Activated B cell treated with CpG ODN at 0.5 μM for 24 hours (primary cell): Measurements from ENCODE around the gene LRFN5. TPM values are rescaled to one million over a fixed set of nuclear protein-coding genes. Genes with fewer than 3 reads are reported as not detected.
A peak's percentile ranks its signal among the peaks of the same experiment; 100 is the strongest.

Source experiments
- ATAC-seq: fragments of 200-7000 bp; cut with Tn5 transposase; one replicate; pipeline ENCODE4 v1.10.0; 2021; ENCODE audit warnings: low read depth, mild to moderate bottlenecking, moderate library complexity
- CTCF ChIA-PET: fragments of 350-600 bp; sonication (Branson Sonifier 250); formaldehyde crosslinking; loops from one replicate; lab custom pipeline; 2021; ENCODE audit warnings: antibody characterized with exemption; lab: Charles Lee
- POLR2A ChIA-PET: fragments of 350-600 bp; sonication (Branson Sonifier 250); formaldehyde crosslinking; loops from one replicate; lab custom pipeline; 2021; ENCODE audit warnings: antibody characterized with exemption; lab: Charles Lee
- DNase-seq: peaks from one replicate; pipeline ENCODE4 v3.0.0; 2022
- H3K27ac Mint-ChIP-seq: one replicate; pipeline ENCODE4 v1.8.0; 2020; ENCODE audit warnings: mixed read lengths
- H3K27me3 Mint-ChIP-seq: one replicate; pipeline ENCODE4 v1.8.0; 2021; ENCODE audit warnings: mixed read lengths
- H3K36me3 Mint-ChIP-seq: one replicate; pipeline ENCODE4 v1.8.0; 2021; ENCODE audit warnings: low read depth, mixed read lengths
- H3K4me1 Mint-ChIP-seq: one replicate; pipeline ENCODE4 v1.8.0; 2021; ENCODE audit warnings: mixed read lengths
- H3K4me3 Mint-ChIP-seq: one replicate; pipeline ENCODE4 v1.8.0; 2020; ENCODE audit warnings: mild to moderate bottlenecking, mixed read lengths
- H3K9me3 Mint-ChIP-seq: one replicate; pipeline ENCODE4 v1.8.0; 2020; ENCODE audit warnings: mixed read lengths
- intact Hi-C: fragments of 100-400 bp; cut with micrococcal nuclease; formaldehyde crosslinking; loops from one replicate; pipeline ENCODE4 v1.15.1; 2024
- total RNA-seq: library from RNA; stranded (reverse); gene quantifications from 2 replicates; pipeline ENCODE4 v1.2.3, GENCODE V29; 2022
- TF ChIP-seq, protein P1 (sequence below): fragments of 200-600 bp; IDR thresholded peaks from one replicate; pipeline ENCODE4 v1.8.0; 2022; ENCODE audit warnings: antibody characterized with exemption, mild to moderate bottlenecking

Gene LRFN5
- total RNA-seq, 1 donor from 2014 or later, result 0.11 TPM

DNA sequence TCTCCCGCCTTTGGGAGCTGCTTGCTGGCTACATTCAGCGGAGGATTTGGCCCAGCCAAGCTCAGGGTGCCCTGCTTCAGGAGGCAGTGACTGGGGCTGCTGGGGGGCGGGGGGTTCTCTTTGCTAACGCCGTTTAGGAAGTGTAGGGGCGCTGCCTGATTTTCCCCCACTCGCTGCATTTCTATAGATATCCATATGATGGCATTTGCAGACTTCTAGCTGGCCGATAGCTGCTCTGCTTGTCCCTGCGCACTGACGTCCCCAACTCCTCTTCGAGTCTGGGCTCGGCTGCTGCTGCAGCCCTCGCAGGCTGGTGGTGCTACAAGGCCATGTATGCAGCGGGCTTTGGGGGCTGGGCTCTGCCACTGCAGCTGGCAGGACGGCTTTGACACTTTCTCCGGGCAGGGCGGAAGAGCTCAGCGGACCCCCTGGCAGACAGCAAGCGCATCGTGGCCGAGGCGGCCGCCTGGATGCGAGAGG, 3.1 kb downstream of the LRFN5 start:
- intact Hi-C loops, result loop anchor here (10.0 kb wide), 1 partner anchor 615 kb away; no protein-coding TSS in a partner anchor
- H3K27ac Mint-ChIP-seq, result no peak overlapping the region
- TF ChIP-seq, protein P1, sequence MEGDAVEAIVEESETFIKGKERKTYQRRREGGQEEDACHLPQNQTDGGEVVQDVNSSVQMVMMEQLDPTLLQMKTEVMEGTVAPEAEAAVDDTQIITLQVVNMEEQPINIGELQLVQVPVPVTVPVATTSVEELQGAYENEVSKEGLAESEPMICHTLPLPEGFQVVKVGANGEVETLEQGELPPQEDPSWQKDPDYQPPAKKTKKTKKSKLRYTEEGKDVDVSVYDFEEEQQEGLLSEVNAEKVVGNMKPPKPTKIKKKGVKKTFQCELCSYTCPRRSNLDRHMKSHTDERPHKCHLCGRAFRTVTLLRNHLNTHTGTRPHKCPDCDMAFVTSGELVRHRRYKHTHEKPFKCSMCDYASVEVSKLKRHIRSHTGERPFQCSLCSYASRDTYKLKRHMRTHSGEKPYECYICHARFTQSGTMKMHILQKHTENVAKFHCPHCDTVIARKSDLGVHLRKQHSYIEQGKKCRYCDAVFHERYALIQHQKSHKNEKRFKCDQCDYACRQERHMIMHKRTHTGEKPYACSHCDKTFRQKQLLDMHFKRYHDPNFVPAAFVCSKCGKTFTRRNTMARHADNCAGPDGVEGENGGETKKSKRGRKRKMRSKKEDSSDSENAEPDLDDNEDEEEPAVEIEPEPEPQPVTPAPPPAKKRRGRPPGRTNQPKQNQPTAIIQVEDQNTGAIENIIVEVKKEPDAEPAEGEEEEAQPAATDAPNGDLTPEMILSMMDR, result no peak
- H3K36me3 Mint-ChIP-seq, result no peaks in the 10 kb centered on the region
- DNase-seq (no peak), ATAC-seq (peak; percentile 49)
- H3K27me3 Mint-ChIP-seq, result peaks cover 50% of the 10 kb centered on the region
- ChIA-PET POLR2A (no interaction called here), CTCF (interaction anchor here (2.1 kb wide), 1 partner anchor 9 kb away, joined by 8 read pairs; no protein-coding TSS in a partner anchor)
- peaks cover 38% of the 10 kb centered on the region for H3K4me1 Mint-ChIP-seq
- peak overlapping the region; percentile 19 for H3K4me3 Mint-ChIP-seq
- H3K9me3 Mint-ChIP-seq, result no peaks in the 10 kb centered on the region

DNA sequence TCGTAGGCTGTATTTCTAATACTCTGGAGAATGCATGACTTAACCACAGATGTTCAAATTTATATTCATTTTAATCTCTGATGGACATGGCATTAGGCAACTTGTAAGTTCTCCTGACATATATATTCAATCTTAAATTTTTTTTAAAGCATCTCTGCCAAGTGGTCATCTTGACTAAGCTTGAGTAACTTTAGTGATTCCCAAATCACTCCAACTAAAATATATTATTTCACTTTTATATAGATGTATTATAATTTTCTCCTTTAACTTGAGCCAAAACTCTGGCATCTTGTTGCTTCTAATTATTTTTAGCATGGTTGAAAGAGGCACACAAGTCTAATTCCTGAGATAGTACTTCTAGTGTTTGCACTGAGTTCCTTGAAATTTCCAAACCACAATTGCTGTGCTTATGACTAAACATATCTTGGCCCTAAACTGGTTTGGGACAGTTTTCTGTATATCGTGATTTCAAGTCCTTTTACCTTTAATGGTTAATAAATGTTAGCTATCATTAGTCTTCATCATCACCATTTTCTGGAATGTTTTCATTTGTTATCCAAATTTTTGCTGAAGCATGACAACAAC, 8.4 kb downstream of the LRFN5 start:
- POLR2A ChIA-PET, result no interaction called here
- Mint-ChIP-seq H3K36me3 (no peaks in the 10 kb centered on the region), H3K27me3 (peaks cover 8% of the 10 kb centered on the region), H3K4me3 (no peak overlapping the region), H3K4me1 (no peaks in the 10 kb centered on the region), H3K27ac (no peak overlapping the region), H3K9me3 (no peaks in the 10 kb centered on the region)
- intact Hi-C loops, result no loop called here
- DNase-seq (no peak), ATAC-seq (no peak)
- TF ChIP-seq, protein P1, result no peak
- CTCF ChIA-PET, result no interaction called here

DNA sequence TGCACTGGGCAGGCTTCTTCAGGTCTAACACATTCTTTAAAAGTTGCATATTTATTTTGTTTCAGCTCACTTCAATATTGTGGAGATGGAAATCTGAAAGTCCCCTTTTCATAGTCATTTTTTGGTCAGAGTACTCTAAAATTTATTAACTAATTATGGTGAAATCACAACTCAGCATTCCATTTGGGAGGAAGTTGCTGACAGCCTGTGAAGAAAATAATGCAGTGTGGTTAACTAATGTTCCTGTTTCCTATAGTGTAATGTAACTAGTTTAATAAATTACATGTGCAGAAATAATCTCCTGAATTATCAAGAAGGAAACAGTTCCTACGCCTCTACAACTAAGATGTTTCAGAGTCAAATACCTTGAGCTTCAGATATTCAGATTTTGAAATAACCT, 17.1 kb downstream of the LRFN5 start:
- no peak for ATAC-seq
- intact Hi-C loops, result no loop called here
- CTCF ChIA-PET, result no interaction called here
- Mint-ChIP-seq H3K9me3 (no peaks in the 10 kb centered on the region), H3K4me1 (no peaks in the 10 kb centered on the region), H3K27ac (no peak overlapping the region), H3K36me3 (no peaks in the 10 kb centered on the region), H3K4me3 (no peak overlapping the region), H3K27me3 (no peaks in the 10 kb centered on the region)
- POLR2A ChIA-PET, result no interaction called here
- DNase-seq, result no peak
- TF ChIP-seq, protein P1, result no peak

DNA sequence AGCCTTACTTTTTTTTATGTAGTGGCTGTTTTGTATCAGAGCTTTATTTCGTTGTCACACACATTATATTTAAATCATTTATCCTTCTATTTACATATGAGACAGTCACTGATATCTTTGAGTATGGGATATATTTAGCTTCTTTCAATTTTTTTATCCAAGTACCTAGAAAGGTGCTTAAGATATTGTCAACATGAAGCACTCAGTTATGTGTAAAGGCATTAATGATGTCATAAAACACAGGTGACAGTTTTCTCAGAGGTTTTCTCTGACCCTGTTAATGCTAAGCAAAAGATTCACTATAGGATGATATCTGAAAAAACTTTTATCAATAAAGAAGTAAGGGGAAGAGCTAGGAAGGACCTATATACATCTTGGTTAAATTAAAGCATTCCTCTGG, 23.2 kb downstream of the LRFN5 start:
- TF ChIP-seq, protein P1, result no peak
- Mint-ChIP-seq H3K9me3 (no peaks in the 10 kb centered on the region), H3K27ac (no peak overlapping the region), H3K4me1 (no peaks in the 10 kb centered on the region), H3K27me3 (no peaks in the 10 kb centered on the region), H3K36me3 (no peaks in the 10 kb centered on the region), H3K4me3 (no peak overlapping the region)
- no peak for DNase-seq
- intact Hi-C loops, result no loop called here
- ChIA-PET CTCF (no interaction called here), POLR2A (no interaction called here)
- ATAC-seq, result no peak

DNA sequence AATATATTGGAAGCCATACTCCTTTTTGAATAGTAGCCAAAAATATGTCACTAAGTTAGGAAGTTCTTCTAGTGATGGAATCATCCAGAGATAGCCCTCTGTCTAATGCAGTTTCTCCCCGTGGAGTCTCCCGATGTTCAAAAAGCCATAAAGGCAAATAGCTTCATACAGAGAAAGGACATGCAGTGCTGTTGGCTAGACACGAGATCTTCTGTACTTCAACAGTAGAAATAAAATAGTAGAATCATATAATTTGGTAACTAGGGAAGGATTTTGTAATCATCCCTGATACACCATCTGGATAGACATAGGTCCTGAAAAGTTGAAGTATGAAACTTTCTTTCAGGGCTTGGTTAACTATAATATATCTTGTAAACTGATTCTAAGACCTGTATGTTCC, 27.6 kb downstream of the LRFN5 start:
- intact Hi-C loops, result no loop called here
- ATAC-seq, result no peak
- no peak for DNase-seq
- ChIA-PET POLR2A (no interaction called here), CTCF (no interaction called here)
- Mint-ChIP-seq H3K27ac (no peak overlapping the region), H3K27me3 (no peaks in the 10 kb centered on the region), H3K4me3 (no peak overlapping the region), H3K4me1 (no peaks in the 10 kb centered on the region), H3K36me3 (no peaks in the 10 kb centered on the region), H3K9me3 (no peaks in the 10 kb centered on the region)
- TF ChIP-seq, protein P1, result no peak
